Muscle layer of duodenum (tissue), 2 donors: ENCODE data around the gene PFDN1.
A peak's percentile ranks its signal among the peaks of the same experiment; 100 is the strongest.

Experiments
- H3K27ac ChIP-seq: one replicate; pipeline ENCODE4 v1.7.0; 2013; ENCODE audit warnings: mild to moderate bottlenecking, low read length
- H3K27me3 ChIP-seq: one replicate; pipeline ENCODE4 v1.7.0; 2013; ENCODE audit warnings: low read depth, mild to moderate bottlenecking, control low read depth, low read length
- H3K36me3 ChIP-seq, 2 donors: one replicate each; pipeline ENCODE4 v1.7.0; 2013; ENCODE audit warnings: low read length in 2 of 2, control low read depth in 1 of 2, mild to moderate bottlenecking in 1 of 2; ENCODE audit not compliant: insufficient read depth in 2 of 2, control insufficient read depth in 1 of 2
- H3K4me1 ChIP-seq, 2 donors: one replicate each; pipeline ENCODE4 v1.7.0; 2013; ENCODE audit warnings: low read length in 2 of 2, mild to moderate bottlenecking in 2 of 2, control low read depth in 1 of 2, moderate library complexity in 1 of 2; ENCODE audit not compliant: insufficient read depth in 2 of 2, control insufficient read depth in 1 of 2
- H3K4me3 ChIP-seq, 2 donors: one replicate each; pipeline ENCODE4 v1.7.0; 2013; ENCODE audit warnings: low read length in 2 of 2, low read depth in 1 of 2, mild to moderate bottlenecking in 1 of 2
- H3K9me3 ChIP-seq, 2 donors: one replicate each; pipeline ENCODE4 v1.7.0; 2013; ENCODE audit warnings: low read length in 2 of 2, control low read depth in 1 of 2, mild to moderate bottlenecking in 1 of 2; ENCODE audit not compliant: control insufficient read depth in 1 of 2
- donor health status: healthy.

Gene PFDN1

GRCh38 chr5:140342287-140342686 lies 39.4 kb upstream of the PFDN1 start:
- no peaks in the 10 kb centered on the region for H3K9me3 ChIP-seq
- H3K36me3 ChIP-seq: peaks cover 6 to 19% of the 10 kb centered on the region in 2 donors
- peak overlapping the region; percentile 33 for H3K27ac ChIP-seq
- no peak overlapping the region for H3K4me3 ChIP-seq
- peaks cover 15 to 46% of the 10 kb centered on the region in 2 donors for H3K4me1 ChIP-seq
- H3K27me3 ChIP-seq: no peaks in the 10 kb centered on the region

GRCh38 chr5:140341591-140341990 lies 38.7 kb upstream of the PFDN1 start:
- Histone ChIP-seq H3K36me3 (peaks cover 6 to 21% of the 10 kb centered on the region in 2 donors), H3K4me1 (peaks cover 9 to 49% of the 10 kb centered on the region in 2 donors), H3K4me3 (no peak overlapping the region), H3K27me3 (no peaks in the 10 kb centered on the region), H3K27ac (peak overlapping the region; percentile 35), H3K9me3 (no peaks in the 10 kb centered on the region)

GRCh38 chr5:140340605-140341121 lies 37.8 kb upstream of the PFDN1 start:
- H3K4me3 ChIP-seq: no peak overlapping the region
- no peaks in the 10 kb centered on the region for H3K9me3 ChIP-seq
- H3K36me3 ChIP-seq: peaks cover 6 to 21% of the 10 kb centered on the region in 2 donors
- no peaks in the 10 kb centered on the region for H3K27me3 ChIP-seq
- H3K4me1 ChIP-seq: peaks cover 9 to 58% of the 10 kb centered on the region in 2 donors
- peak overlapping the region; percentile 35 for H3K27ac ChIP-seq

GRCh38 chr5:140339636-140340035 lies 36.7 kb upstream of the PFDN1 start:
- no peak overlapping the region for H3K27ac ChIP-seq
- no peak overlapping the region for H3K4me3 ChIP-seq
- no peaks in the 10 kb centered on the region for H3K9me3 ChIP-seq
- H3K4me1 ChIP-seq: peaks cover 9 to 51% of the 10 kb centered on the region in 2 donors
- H3K36me3 ChIP-seq: peaks cover 8 to 23% of the 10 kb centered on the region in 2 donors
- H3K27me3 ChIP-seq: no peaks in the 10 kb centered on the region

- peaks cover 9 to 46% of the 10 kb centered on the region in 2 donors for H3K4me1 ChIP-seq
- H3K27me3 ChIP-seq: no peaks in the 10 kb centered on the region
- H3K9me3 ChIP-seq: no peaks in the 10 kb centered on the region
- H3K36me3 ChIP-seq: peaks cover 15 to 29% of the 10 kb centered on the region in 2 donors
- no peak overlapping the region for H3K4me3 ChIP-seq
- H3K27ac ChIP-seq: no peak overlapping the region
These were observed 36.0 kb upstream of the PFDN1 start for GRCh38 chr5:140338908-140339307.

GRCh38 chr5:140338336-140338735 lies 35.4 kb upstream of the PFDN1 start:
- Histone ChIP-seq H3K27me3 (no peaks in the 10 kb centered on the region), H3K27ac (no peak overlapping the region), H3K4me1 (peaks cover 9 to 46% of the 10 kb centered on the region in 2 donors), H3K4me3 (no peak overlapping the region), H3K9me3 (no peaks in the 10 kb centered on the region), H3K36me3 (peaks cover 18 to 29% of the 10 kb centered on the region in 2 donors)

- Histone ChIP-seq H3K4me1 (peaks cover 9 to 46% of the 10 kb centered on the region in 2 donors), H3K9me3 (no peaks in the 10 kb centered on the region), H3K36me3 (peaks cover 23 to 33% of the 10 kb centered on the region in 2 donors), H3K4me3 (no peak overlapping the region), H3K27ac (no peak overlapping the region), H3K27me3 (no peaks in the 10 kb centered on the region)
These were observed 35.0 kb upstream of the PFDN1 start for GRCh38 chr5:140337880-140338279.

GRCh38 chr5:140336388-140336787 lies 33.5 kb upstream of the PFDN1 start:
- H3K36me3 ChIP-seq: peaks cover 22 to 30% of the 10 kb centered on the region in 2 donors
- H3K9me3 ChIP-seq: no peaks in the 10 kb centered on the region
- no peak overlapping the region for H3K27ac ChIP-seq
- no peaks in the 10 kb centered on the region for H3K27me3 ChIP-seq
- H3K4me1 ChIP-seq: peaks cover 9 to 35% of the 10 kb centered on the region in 2 donors
- H3K4me3 ChIP-seq: peak overlapping the region in 1 of 2 donors; percentile 11

- Histone ChIP-seq H3K36me3 (peaks cover 18 to 22% of the 10 kb centered on the region in 2 donors), H3K27ac (no peak overlapping the region), H3K4me3 (no peak overlapping the region), H3K27me3 (no peaks in the 10 kb centered on the region), H3K4me1 (peaks cover 0 to 11% of the 10 kb centered on the region in 2 donors), H3K9me3 (no peaks in the 10 kb centered on the region)
These were observed 28.7 kb upstream of the PFDN1 start for GRCh38 chr5:140331638-140332037.

GRCh38 chr5:140329739-140330481 lies 27.0 kb upstream of the PFDN1 start:
- no peaks in the 10 kb centered on the region for H3K27me3 ChIP-seq
- peaks cover 0 to 6% of the 10 kb centered on the region in 2 donors for H3K4me1 ChIP-seq
- no peak overlapping the region for H3K4me3 ChIP-seq
- no peak overlapping the region for H3K27ac ChIP-seq
- H3K36me3 ChIP-seq: peaks cover 18 to 22% of the 10 kb centered on the region in 2 donors
- H3K9me3 ChIP-seq: no peaks in the 10 kb centered on the region

- Histone ChIP-seq H3K27me3 (no peaks in the 10 kb centered on the region), H3K4me1 (peaks cover 13 to 19% of the 10 kb centered on the region in 2 donors), H3K27ac (no peak overlapping the region)
These were observed 25.3 kb upstream of the PFDN1 start for GRCh38 chr5:140328036-140328764.

More at GRCh38 chr5:140328036-140328764, 25.3 kb upstream of the PFDN1 start:
- Histone ChIP-seq H3K9me3 (no peaks in the 10 kb centered on the region), H3K4me3 (no peak overlapping the region), H3K36me3 (peaks cover 9% of the 10 kb centered on the region in 2 donors)
